ENCODE results near the gene STAT4.

Gene STAT4

DNA sequence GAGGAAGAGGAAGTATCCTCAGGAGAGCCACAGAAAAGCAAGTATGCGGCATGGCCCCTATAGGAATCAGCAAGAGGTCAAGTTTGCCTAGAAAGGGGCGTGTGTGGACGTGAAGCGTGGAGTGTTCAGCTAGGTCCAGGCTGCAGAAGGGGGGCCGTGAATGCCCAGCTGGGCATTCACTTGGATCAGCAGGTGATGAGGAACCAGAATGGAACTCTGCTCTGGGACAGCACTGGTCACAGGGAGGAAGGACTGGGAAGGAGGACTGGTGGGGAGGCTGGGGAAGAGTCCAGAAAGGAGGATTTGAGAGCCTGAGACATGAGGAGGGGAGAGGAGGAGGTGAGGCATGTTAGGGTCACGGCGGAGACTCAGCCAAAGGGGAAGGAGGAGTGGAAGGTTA, 156.6 kb downstream of the STAT4 start:
- TF ChIP-seq, protein P1, sequence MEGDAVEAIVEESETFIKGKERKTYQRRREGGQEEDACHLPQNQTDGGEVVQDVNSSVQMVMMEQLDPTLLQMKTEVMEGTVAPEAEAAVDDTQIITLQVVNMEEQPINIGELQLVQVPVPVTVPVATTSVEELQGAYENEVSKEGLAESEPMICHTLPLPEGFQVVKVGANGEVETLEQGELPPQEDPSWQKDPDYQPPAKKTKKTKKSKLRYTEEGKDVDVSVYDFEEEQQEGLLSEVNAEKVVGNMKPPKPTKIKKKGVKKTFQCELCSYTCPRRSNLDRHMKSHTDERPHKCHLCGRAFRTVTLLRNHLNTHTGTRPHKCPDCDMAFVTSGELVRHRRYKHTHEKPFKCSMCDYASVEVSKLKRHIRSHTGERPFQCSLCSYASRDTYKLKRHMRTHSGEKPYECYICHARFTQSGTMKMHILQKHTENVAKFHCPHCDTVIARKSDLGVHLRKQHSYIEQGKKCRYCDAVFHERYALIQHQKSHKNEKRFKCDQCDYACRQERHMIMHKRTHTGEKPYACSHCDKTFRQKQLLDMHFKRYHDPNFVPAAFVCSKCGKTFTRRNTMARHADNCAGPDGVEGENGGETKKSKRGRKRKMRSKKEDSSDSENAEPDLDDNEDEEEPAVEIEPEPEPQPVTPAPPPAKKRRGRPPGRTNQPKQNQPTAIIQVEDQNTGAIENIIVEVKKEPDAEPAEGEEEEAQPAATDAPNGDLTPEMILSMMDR (IDR thresholded peaks at IDR 0.05; ENCODE audit: low read depth, low read length): no peak

DNA sequence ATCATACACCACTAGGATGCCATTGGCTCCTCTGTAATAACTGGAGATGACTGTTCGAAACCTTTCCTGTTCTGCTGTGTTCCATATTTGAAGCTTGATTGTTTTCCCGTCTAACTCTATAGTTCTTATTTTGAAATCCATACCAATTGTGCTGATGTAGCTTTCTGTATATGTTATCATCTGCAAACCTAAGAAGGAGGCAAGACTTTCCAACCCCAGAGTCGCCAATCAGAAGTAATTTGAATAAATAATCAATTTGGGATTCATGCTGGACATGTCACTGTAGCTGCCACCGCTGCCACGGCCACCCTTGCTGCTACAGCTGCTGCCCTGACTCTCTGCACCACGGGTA, 157.5 kb downstream of the STAT4 start:
- TF ChIP-seq, protein P1 (IDR thresholded peaks at IDR 0.05; ENCODE audit: low read depth, low read length): no peak
- H3K4me3 ChIP-seq (ENCODE audit: low read depth, low read length): no peak overlapping the region

More for the DNA sequence above, 156.6 kb downstream of the STAT4 start:
- no peak overlapping the region for H3K4me3 ChIP-seq (ENCODE audit: low read depth, low read length)

DNA sequence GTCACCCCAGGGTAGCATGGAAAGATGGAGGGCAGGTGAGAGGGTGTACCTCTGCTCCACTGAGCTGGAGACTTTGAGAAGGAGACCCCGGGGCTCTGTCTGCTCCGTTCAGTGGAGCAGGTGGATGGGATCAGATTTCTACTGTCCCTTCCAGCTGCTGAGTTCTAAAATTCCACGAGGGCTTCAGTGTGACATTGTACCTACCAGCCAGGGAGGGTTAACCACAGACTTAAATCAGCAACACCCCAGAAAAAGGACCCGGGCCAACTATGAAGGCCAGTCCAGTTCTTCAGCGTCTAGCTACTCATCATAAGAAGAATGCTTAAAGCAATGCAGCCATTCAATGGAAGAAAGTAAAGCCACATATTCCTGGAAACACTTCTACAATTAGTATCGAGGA, 160.7 kb downstream of the STAT4 start:
- TF ChIP-seq, protein P1 (IDR thresholded peaks at IDR 0.05; ENCODE audit: low read depth, low read length): no peak
- no peak overlapping the region for H3K4me3 ChIP-seq (ENCODE audit: low read depth, low read length)

DNA sequence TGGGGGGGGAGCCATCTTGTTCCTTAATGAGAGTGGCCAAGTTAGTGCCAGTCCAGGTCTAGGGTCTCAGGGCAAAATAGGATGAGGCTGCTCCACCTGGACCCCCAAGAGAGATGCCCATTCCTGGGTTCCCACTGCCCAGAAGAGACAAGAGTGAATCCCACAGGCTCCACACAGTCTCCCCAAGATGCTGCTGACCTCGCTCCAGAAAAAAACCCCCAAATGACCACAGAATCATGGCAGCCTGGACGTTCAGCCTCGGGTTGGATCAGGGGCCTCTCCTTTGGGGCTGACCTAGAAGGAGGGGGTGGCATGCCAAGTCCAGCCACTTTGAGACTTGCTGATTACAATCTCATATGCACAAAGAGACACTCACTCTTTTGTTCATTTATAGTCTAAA, 161.9 kb downstream of the STAT4 start:
- H3K4me3 ChIP-seq (ENCODE audit: low read depth, low read length): no peak overlapping the region
- TF ChIP-seq, protein P1 (IDR thresholded peaks at IDR 0.05; ENCODE audit: low read depth, low read length): no peak

DNA sequence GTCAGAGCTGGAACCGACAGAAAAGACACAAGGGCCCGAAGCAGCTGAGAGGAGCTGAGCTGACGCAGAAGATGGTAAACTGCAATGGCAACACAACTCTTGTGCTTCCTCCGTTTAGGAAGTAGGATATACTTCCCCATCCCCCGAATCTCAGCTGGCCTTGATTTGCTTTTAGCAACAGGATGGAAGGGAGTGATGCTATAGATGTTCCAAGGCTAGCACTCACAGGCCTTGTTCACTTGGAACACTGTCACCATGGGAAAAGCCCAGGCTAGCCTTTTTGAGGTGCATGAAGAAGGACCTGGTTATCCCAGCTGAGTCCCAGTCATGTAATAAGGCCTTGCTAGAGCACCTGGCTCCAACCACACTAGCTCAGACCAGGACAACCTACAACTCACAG, 162.9 kb downstream of the STAT4 start:
- TF ChIP-seq, protein P1 (IDR thresholded peaks at IDR 0.05; ENCODE audit: low read depth, low read length): no peak
- no peak overlapping the region for H3K4me3 ChIP-seq (ENCODE audit: low read depth, low read length)

DNA sequence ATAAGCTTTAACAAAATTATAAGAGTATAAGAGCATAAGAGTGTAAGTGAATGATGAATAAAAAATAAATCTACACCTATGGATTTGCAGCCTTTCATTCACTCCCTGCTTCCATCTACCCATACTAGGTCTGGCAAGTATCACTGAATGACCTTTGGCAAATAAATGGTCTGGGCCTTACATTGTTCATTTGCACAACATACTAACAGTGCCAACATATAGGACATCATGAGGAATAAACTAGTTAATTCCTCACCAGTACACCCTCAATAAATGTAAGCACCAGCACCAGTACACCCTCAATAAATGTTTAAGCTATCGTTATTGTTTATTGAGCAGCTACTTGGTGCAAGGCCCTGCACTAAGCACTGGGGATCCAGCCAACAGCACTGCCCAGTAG, 163.7 kb downstream of the STAT4 start:
- H3K4me3 ChIP-seq (ENCODE audit: low read depth, low read length): no peak overlapping the region
- TF ChIP-seq, protein P1 (IDR thresholded peaks at IDR 0.05; ENCODE audit: low read depth, low read length): no peak

DNA sequence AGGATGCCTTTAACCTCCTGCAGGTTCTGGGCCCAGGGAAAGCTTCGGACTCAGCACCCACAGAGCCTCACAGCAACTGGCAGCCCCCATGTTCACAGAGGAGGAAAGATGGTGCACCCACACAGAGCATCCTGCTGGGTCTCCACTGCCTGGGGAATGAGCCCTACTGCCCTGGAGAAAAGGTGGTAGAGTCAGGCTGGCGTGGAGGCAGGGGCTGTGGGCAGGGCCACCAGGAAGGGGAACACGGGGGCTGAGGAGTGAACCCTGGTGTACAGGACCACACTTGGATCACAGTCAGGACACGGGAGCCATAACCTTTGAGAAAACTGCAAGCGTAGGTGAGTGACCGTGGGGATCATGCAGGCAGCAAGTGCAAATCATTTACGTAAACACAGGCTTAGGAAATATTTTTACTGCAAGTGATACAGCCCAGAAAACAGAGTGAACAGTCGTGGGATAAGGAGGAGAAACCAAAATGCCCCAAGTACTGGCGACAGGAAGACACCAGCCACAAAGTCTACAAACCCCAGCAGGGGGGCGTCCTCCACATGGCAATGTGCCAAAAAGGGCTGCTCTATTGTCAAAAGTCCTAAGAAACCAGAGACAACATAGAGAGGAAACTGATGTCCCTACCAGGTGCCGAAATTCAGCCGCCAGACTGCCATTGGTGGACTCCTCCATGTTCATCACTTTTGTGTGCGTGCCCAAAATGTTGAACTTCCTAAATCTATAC, 164.4 kb downstream of the STAT4 start:
- H3K4me3 ChIP-seq (ENCODE audit: low read depth, low read length): no peak overlapping the region
- TF ChIP-seq, protein P1 (IDR thresholded peaks at IDR 0.05; ENCODE audit: low read depth, low read length): no peak

Measured in WI38 (cell line).